ENCODE data around the gene KLC1. TPM values are rescaled to one million over a fixed set of nuclear protein-coding genes. Genes with fewer than 3 reads are reported as not detected.

The KLC1 gene
- total and polyA plus RNA-seq, 2 of the 13 experiments (the other 11 are each of a cell fraction or from before 2014, with no cell fraction given): 53.2 to 63.5 TPM

GRCh38 chr14:103628221-103628683 is 759 bp upstream of the KLC1 start (continued):
- TF ChIP-seq, protein P1, sequence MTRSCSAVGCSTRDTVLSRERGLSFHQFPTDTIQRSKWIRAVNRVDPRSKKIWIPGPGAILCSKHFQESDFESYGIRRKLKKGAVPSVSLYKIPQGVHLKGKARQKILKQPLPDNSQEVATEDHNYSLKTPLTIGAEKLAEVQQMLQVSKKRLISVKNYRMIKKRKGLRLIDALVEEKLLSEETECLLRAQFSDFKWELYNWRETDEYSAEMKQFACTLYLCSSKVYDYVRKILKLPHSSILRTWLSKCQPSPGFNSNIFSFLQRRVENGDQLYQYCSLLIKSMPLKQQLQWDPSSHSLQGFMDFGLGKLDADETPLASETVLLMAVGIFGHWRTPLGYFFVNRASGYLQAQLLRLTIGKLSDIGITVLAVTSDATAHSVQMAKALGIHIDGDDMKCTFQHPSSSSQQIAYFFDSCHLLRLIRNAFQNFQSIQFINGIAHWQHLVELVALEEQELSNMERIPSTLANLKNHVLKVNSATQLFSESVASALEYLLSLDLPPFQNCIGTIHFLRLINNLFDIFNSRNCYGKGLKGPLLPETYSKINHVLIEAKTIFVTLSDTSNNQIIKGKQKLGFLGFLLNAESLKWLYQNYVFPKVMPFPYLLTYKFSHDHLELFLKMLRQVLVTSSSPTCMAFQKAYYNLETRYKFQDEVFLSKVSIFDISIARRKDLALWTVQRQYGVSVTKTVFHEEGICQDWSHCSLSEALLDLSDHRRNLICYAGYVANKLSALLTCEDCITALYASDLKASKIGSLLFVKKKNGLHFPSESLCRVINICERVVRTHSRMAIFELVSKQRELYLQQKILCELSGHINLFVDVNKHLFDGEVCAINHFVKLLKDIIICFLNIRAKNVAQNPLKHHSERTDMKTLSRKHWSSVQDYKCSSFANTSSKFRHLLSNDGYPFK (CRISPR knock-in tag; IDR thresholded peaks at IDR 0.05; ENCODE audit: borderline replicate concordance): no peak; the same call in 1 of the 2 replicates
- no peak for TF ChIP-seq AGO1 (IDR thresholded peaks at IDR 0.05; ENCODE audit: low read depth, low read length, poor library complexity, severe bottlenecking)
- no peak for TF ChIP-seq ZSCAN22 (CRISPR knock-in tag; IDR thresholded peaks at IDR 0.05)
- TF ChIP-seq SRSF9 (IDR thresholded peaks at IDR 0.05; ENCODE audit: borderline replicate concordance, insufficient read depth, low read depth, low read length, poor library complexity, severe bottlenecking): no peak
- peak; percentile 36; the same call in 1 of the 2 replicates for TF ChIP-seq ZMYM3 (CRISPR knock-in tag; IDR thresholded peaks at IDR 0.05)
- no peak for TF ChIP-seq SNRNP70 (IDR thresholded peaks at IDR 0.05; ENCODE audit: low read depth, low read length)
- peak; percentile 93 for TF ChIP-seq UBTF (CRISPR knock-in tag; IDR thresholded peaks at IDR 0.05)
- no peak for TF ChIP-seq NKX3-1 (CRISPR knock-in tag; IDR thresholded peaks at IDR 0.05)
- peak; percentile 84 for TF ChIP-seq POLR2G (IDR thresholded peaks at IDR 0.05; ENCODE audit: low read depth, low read length)
- TF ChIP-seq ZSCAN5A (CRISPR knock-in tag; IDR thresholded peaks at IDR 0.05; ENCODE audit: borderline replicate concordance): no peak
- no peak for TF ChIP-seq ZNF382 (CRISPR knock-in tag; IDR thresholded peaks at IDR 0.05; ENCODE audit: borderline replicate concordance)
- TF ChIP-seq SRSF4 (IDR thresholded peaks at IDR 0.05; ENCODE audit: low read depth, low read length, poor library complexity, severe bottlenecking): no peak
- TF ChIP-seq ZSCAN12 (CRISPR knock-in tag; IDR thresholded peaks at IDR 0.05): 0 out of 2 replicates have a peak, but pooled peaks have one; percentile 23
- TF ChIP-seq THYN1 (CRISPR knock-in tag; IDR thresholded peaks at IDR 0.05; ENCODE audit: borderline replicate concordance, low read depth): no peak
- TF ChIP-seq ZFP62 (CRISPR knock-in tag; IDR thresholded peaks at IDR 0.05): no peak
- peak; percentile 63 for TF ChIP-seq ZNF607 (CRISPR knock-in tag; IDR thresholded peaks at IDR 0.05; ENCODE audit: borderline replicate concordance)

All from HepG2 (cell line).